GM13976 (cell line): ENCODE data around the gene CRLF1.

Source experiments
- DNase-seq: peaks from one replicate; pipeline ENCODE4 v3.0.0; 2012; ENCODE audit warnings: low spot score
- in situ Hi-C: fragments of 300-500 bp; cut with MboI; formaldehyde crosslinking; loops from one replicate; pipeline ENCODE4 v1.12.0; 2022; ENCODE audit warnings: low sequenced_read_pairs, mixed read lengths, inconsistent platforms; ENCODE audit not compliant: unreplicated experiment
- TF ChIP-seq, protein P1 (sequence below): IDR thresholded peaks from 2 replicates; pipeline ENCODE4 v1.5.1; 2012; ENCODE audit warnings: borderline replicate concordance, mild to moderate bottlenecking; ENCODE audit not compliant: insufficient read depth; ENCODE audit errors: extremely low read depth, missing control alignments, control extremely low read depth

Gene CRLF1

DNA sequence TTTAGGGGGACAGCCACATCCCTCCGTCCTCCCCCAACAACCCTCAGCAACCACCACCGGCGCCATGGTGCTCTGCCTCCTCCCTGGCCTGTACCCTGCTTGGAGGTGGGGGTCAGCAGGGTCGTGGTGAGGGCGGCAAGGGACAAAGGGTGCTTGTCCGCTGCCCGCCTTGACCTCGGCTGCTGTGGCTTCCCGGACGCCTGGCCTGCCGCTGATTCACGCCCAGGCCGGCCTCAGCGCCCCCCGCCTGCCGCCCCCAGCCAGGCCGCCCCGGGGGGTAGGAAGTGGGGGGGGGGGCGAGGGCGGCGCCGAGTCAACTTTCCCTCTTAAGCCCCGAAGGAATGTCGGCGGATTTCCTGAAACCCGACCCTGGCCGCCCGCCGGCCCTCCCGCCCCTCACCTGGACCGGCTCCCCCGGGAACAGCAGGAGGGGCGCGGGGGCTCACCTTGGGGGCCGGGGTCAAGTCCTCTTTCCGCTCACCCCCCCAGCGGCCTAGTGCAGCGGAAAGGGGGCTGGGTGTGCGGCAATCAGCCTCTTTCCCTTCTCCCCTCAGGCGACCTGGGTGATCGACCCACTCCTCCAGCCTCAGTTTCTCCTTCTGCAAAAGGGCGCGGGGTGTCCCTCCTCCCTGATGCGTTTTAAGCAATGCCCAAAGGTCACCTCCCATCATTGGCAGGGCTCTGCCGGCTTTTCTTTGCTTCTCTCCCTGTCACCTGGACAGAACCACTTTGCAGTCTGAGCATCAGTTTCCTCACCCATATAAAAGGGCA is 4.1 kb upstream of the CRLF1 start:
- in situ Hi-C loops = no loop called here
- DNase-seq = no peak
- TF ChIP-seq, protein P1, sequence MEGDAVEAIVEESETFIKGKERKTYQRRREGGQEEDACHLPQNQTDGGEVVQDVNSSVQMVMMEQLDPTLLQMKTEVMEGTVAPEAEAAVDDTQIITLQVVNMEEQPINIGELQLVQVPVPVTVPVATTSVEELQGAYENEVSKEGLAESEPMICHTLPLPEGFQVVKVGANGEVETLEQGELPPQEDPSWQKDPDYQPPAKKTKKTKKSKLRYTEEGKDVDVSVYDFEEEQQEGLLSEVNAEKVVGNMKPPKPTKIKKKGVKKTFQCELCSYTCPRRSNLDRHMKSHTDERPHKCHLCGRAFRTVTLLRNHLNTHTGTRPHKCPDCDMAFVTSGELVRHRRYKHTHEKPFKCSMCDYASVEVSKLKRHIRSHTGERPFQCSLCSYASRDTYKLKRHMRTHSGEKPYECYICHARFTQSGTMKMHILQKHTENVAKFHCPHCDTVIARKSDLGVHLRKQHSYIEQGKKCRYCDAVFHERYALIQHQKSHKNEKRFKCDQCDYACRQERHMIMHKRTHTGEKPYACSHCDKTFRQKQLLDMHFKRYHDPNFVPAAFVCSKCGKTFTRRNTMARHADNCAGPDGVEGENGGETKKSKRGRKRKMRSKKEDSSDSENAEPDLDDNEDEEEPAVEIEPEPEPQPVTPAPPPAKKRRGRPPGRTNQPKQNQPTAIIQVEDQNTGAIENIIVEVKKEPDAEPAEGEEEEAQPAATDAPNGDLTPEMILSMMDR = no peak

DNA sequence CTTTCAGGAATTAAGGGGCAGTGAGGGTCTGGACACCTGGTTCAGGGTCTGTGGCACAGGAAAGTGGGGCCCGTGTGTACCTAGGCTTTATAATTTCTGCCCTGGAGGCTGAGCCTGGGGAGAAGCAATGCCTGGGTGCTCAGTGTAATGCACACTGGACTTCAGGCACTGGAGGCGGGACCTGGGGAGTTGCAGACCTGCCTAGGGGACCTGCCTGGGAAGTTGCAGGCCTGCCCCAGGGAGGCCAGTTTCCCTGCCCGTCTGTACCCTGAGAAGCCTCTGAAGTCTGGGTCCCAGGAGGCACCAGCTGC is 3.6 kb upstream of the CRLF1 start:
- in situ Hi-C loops = no loop called here
- TF ChIP-seq, protein P1 = no peak
- DNase-seq = no peak

DNA sequence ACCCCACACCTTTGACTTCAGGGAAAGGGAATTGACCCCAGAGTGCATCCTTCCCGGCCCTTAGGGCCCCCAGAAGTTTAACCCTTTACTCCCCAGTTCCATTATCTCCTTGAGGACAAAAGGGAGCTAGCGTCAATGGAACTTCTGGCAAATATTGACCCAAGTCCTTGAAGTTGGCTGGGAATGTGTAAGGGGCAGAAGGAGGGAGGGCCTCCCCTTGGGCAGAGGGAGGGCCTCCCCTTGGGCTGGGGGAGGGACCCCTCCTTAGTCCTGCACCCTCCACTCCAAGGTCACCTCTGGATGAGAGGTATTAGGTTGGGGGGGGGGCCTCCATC is 3.1 kb upstream of the CRLF1 start:
- TF ChIP-seq, protein P1 = no peak
- in situ Hi-C loops = no loop called here
- DNase-seq = no peak

DNA sequence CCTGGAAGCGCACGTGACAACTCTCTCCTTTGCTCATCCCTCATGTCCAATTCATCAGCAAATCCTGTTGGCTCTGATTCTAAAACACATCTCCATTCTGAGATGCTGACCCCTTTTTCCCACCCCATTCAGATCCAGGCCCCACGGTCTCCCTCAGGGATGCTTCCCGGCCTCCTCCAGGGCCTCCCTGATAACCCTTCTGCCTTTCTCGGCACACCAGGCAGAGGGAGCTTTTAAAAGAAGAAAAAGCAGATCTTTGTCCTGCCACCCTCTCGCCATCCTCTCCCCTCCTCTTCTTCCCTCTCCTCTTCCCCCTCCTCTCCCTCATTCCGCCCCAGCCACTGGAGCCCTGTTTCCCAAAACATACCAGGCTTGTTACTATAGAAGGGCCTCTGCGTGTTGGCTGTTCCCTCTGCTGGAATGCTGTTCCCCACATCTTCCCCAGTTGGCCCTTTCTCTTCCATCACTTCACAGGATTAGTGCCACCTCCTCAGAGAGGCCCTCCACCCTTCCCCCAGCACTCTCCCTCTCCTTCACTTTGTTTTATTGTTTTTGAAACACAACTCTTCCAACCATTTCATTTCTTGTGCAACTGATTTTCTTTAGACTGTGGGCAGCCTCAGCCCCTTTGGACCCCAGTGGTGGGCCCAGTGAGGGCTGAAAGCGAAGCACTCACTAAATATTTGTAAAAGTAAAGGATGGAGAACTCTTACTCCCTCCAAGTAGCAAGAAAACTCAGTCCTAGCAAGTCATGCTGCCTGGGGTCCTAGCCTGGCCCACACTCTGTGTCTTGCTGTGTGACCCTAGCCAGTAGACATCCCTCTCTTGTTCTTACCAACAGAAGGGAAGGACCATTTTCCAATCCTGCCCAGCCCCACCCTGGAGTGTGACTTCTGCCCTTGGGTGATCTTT is 2.5 kb upstream of the CRLF1 start:
- no peak for DNase-seq
- in situ Hi-C loops = no loop called here
- TF ChIP-seq, protein P1 = no peak

DNA sequence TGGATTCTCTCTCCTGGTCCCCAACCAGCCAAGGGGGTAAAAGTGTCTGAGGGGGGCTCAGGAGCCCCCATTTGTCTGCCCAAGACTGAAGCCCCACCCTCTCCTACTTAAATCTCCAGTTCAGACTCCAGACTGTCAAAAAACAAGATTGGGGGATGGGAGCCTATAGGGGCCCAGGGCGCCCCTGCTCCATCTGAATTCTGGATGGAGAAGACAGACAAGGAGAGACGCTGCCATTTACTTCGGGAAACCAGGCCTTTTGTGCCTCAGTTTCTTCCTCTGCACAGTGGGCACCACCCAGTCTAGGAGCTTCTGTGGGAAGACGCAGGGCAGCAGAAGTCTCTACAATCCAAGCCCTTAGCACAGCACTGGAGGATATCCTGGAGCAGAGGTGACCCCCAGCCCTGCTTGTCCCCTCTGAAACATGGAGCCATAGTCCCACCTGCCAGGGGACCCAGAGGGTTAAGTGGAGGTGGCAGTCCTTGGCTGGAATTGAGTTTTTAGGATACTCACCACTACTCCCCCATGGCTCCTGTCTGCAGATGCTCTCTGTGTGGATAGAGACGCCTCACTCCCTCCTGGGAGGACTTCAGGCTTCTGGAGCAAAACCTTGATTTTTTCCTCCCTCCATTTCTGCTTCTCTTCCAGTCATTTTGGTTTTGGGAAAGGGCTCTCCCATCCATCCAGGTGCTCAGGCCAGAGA is 1.7 kb upstream of the CRLF1 start:
- TF ChIP-seq, protein P1 = no peak
- DNase-seq = no peak
- in situ Hi-C loops = no loop called here

DNA sequence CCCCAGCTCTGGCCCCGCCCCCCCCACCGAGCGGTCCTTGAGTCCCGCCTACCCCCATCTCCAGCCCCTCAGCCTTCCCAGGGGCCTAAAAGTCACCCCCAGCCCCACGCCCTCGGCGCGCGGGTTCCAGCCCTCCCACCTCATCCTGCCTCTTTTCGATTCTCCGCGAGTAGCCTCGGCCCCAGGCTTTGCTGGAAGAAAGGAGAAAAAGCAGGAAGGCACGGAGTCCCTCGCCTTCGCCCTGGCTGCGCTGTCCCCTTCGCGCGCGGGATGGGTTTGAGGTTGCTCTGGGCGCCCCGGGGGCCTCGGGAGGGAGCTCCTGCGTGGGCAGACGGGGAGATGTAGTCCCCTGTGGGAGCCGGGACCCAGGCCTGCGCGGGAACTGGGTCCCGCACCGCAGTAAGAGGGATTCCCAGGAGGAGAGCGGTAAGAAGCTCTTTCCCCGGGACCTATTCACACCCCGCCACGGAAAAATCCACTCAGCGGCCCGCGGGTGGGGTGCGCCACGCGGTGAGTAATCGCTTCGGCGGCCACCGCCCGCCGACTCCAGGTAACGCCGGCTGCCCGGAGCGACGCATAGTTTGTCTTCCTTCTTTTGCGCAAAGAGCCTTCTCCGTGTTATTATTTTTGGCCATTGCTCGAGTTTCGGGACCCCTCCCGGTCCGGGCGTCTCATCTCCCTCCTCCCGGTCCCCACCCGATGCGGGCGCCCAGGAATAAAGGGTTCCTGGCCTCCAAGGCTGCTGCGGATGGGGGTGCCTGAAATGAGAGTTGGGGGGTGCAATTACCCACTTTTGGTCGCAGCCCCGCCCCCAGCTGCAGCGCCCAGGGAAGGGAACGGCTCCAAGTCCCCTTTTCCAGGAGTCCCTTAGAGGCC is 865 bp upstream of the CRLF1 start:
- in situ Hi-C loops = no loop called here
- no peak for DNase-seq
- TF ChIP-seq, protein P1 = no peak
